Kidney (tissue), 14 donors: ENCODE measurements around the gene CDH13. TPM values are rescaled to one million over a fixed set of nuclear protein-coding genes. Genes with fewer than 3 reads are reported as not detected.

Experiments
- DNase-seq, 5 donors: peaks; one replicate each; pipeline ENCODE4 v3.0.0-alpha.2; 2013 to 2020
- FAIRE-seq: peaks from 2 replicates; lab custom pipeline; 2012; peaks lifted over from hg19 to GRCh38; lab: Jason Lieb, UNC
- H3K27ac ChIP-seq, 2 donors: one replicate each; pipeline ENCODE4 v1.7.0; 2013; ENCODE audit warnings: low read depth in 2 of 2, low read length in 2 of 2, inconsistent platforms in 1 of 2
- H3K27me3 ChIP-seq: one replicate; pipeline ENCODE4 v1.7.1; 2013; ENCODE audit warnings: low read length, inconsistent platforms; ENCODE audit not compliant: control insufficient read depth, insufficient read depth
- H3K36me3 ChIP-seq, 3 donors: one replicate each; pipeline versions ENCODE4 v1.7.0 to v1.7.1; 2013; ENCODE audit warnings: low read length in 3 of 3, control low read depth in 1 of 3, inconsistent platforms in 1 of 3; ENCODE audit not compliant: insufficient read depth in 3 of 3, control insufficient read depth in 2 of 3
- H3K4me1 ChIP-seq, 3 donors: one replicate each; pipeline versions ENCODE4 v1.7.0 to v1.7.1; 2013; ENCODE audit warnings: low read length in 3 of 3, inconsistent platforms in 1 of 3, low read depth in 1 of 3; ENCODE audit not compliant: control insufficient read depth in 2 of 3, insufficient read depth in 2 of 3
- H3K4me3 ChIP-seq, 3 donors: one replicate each; pipeline versions ENCODE4 v1.7.0 to v1.8.1; 2013; ENCODE audit warnings: low read length in 3 of 3, control low read depth in 1 of 3, inconsistent platforms in 1 of 3
- H3K9ac ChIP-seq, 3 donors: one replicate each; pipeline versions ENCODE4 v1.7.0 to v1.7.1; 2013; ENCODE audit warnings: low read length in 3 of 3, control low read depth in 1 of 3, inconsistent platforms in 1 of 3
- H3K9me3 ChIP-seq, 3 donors: one replicate each; pipeline versions ENCODE4 v1.7.0 to v1.7.1; 2013; ENCODE audit warnings: low read length in 3 of 3, control low read depth in 1 of 3, inconsistent platforms in 1 of 3; ENCODE audit not compliant: control insufficient read depth in 2 of 3, insufficient read depth in 1 of 3
- CTCF ChIP-seq: IDR thresholded peaks from 3 replicates; pipeline ENCODE4 v1.5.1; 2012; ENCODE audit warnings: mild to moderate bottlenecking, moderate library complexity, borderline replicate concordance; ENCODE audit not compliant: insufficient read depth; ENCODE audit errors: extremely low read depth
- intact Hi-C: fragments of 100-400 bp; cut with DNase I; formaldehyde crosslinking; loops from one replicate; pipeline ENCODE4 v1.11.1; 2022
- polyA plus RNA-seq: library from polyadenylated mRNA; stranded (reverse); fragments of 350-450 nt; fragmentation: Illumina TruSeq; extraction: RNeasy Lipid Tissue Mini Kit (QIAGEN cat#74804); gene quantifications from one replicate; pipeline ENCODE4 v1.2.3, GENCODE V29; 2014; ENCODE audit warnings: low read depth, low replicate concordance; ENCODE audit not compliant: insufficient read depth
- total RNA-seq: library from RNA; stranded (reverse); fragmentation: NEBNext Ultra II Directional; extraction: Animal tissue kit (Norgen Biotek cat#: 25700); gene quantifications from one replicate; pipeline ENCODE4 v1.2.1, GENCODE V29; 2021
- donor health status: control.
- donor health status: control.
- donor health status: control.
- donor health status: control.
- donor health status: control.
- donor health status: DM: yes; HTN: yes; CAD: no.
- donor health status: Normal renal cell carcinoma (clear cell type).

Gene CDH13
- total and polyA plus RNA-seq, 2 donors from 2014 or later, result 4.8 to 13.8 TPM

GRCh38 chr16:82979406-82980111 is 352.8 kb downstream of the CDH13 start:
- Histone ChIP-seq H3K27ac (no peak overlapping the region), H3K36me3 (no peaks in the 10 kb centered on the region), H3K4me3 (no peak overlapping the region), H3K27me3 (no peaks in the 10 kb centered on the region), H3K9me3 (no peaks in the 10 kb centered on the region), H3K4me1 (no peaks in the 10 kb centered on the region), H3K9ac (no peak overlapping the region)
- TF ChIP-seq CTCF, result no peak
- DNase-seq, result no peak
- FAIRE-seq, result no peak
- intact Hi-C loops, result no loop called here

GRCh38 chr16:82980810-82981209 is 354.0 kb downstream of the CDH13 start:
- H3K9me3 ChIP-seq, result no peaks in the 10 kb centered on the region
- intact Hi-C loops, result no loop called here
- no peak overlapping the region for H3K4me3 ChIP-seq
- no peak overlapping the region for H3K9ac ChIP-seq
- TF ChIP-seq CTCF, result no peak
- H3K27ac ChIP-seq, result no peak overlapping the region
- H3K27me3 ChIP-seq, result no peaks in the 10 kb centered on the region
- DNase-seq (no peak), FAIRE-seq (no peak)
- H3K4me1 ChIP-seq, result no peaks in the 10 kb centered on the region
- no peaks in the 10 kb centered on the region for H3K36me3 ChIP-seq

- Histone ChIP-seq H3K9ac (no peak overlapping the region), H3K27me3 (no peaks in the 10 kb centered on the region), H3K9me3 (no peaks in the 10 kb centered on the region), H3K27ac (no peak overlapping the region), H3K4me1 (no peaks in the 10 kb centered on the region), H3K36me3 (no peaks in the 10 kb centered on the region), H3K4me3 (no peak overlapping the region)
- no peak for TF ChIP-seq CTCF
- intact Hi-C loops, result no loop called here
- FAIRE-seq (no peak), DNase-seq (no peak)
These were observed 361.0 kb downstream of the CDH13 start for GRCh38 chr16:82987767-82988166.
